Lung (tissue), 12 donors: Measurements from ENCODE around the gene KLK3. TPM values are rescaled to one million over a fixed set of nuclear protein-coding genes. Genes with fewer than 3 reads are reported as not detected.

ENCODE experiments used
- ATAC-seq: fragments of 200-7000 bp; cut with Tn5 transposase; one replicate; pipeline ENCODE4 v1.9.1; 2020; ENCODE audit warnings: moderate number of reproducible peaks; ENCODE audit not compliant: insufficient read depth, low FRiP score
- DNase-seq, 3 donors: peaks; one replicate each; pipeline ENCODE4 v3.0.0-alpha.2; 2013 to 2017
- H3K27ac ChIP-seq, 2 donors: one replicate each; pipeline ENCODE4 v1.5.1; 2013; ENCODE audit warnings: mild to moderate bottlenecking in 2 of 2, moderate library complexity in 2 of 2, control low read depth in 1 of 2, inconsistent platforms in 1 of 2, low read depth in 1 of 2, low read length in 1 of 2
- H3K27me3 ChIP-seq, 3 donors: one replicate each; pipeline ENCODE4 v1.5.1; 2013; ENCODE audit warnings: low read length in 2 of 3; ENCODE audit not compliant: control insufficient read depth in 3 of 3, insufficient read depth in 3 of 3
- H3K36me3 ChIP-seq, 4 donors: one replicate each; pipeline ENCODE4 v1.5.1; 2013; ENCODE audit warnings: low read length in 4 of 4, mild to moderate bottlenecking in 1 of 4, moderate library complexity in 1 of 4; ENCODE audit not compliant: control insufficient read depth in 4 of 4, insufficient read depth in 4 of 4
- H3K4me1 ChIP-seq, 5 donors: one replicate each; pipeline ENCODE4 v1.5.1; 2013; ENCODE audit warnings: low read length in 5 of 5, mild to moderate bottlenecking in 2 of 5, moderate library complexity in 1 of 5; ENCODE audit not compliant: control insufficient read depth in 5 of 5, insufficient read depth in 5 of 5
- H3K4me3 ChIP-seq: one replicate; pipeline ENCODE4 v1.5.1; 2013; ENCODE audit warnings: mild to moderate bottlenecking, control low read depth, moderate library complexity
- H3K9ac ChIP-seq, 2 donors: one replicate each; pipeline ENCODE4 v1.5.1; 2013; ENCODE audit warnings: low read length in 2 of 2, control low read depth in 1 of 2; ENCODE audit not compliant: insufficient read depth in 1 of 2
- H3K9me3 ChIP-seq, 4 donors: one replicate each; pipeline ENCODE4 v1.5.1; 2013; ENCODE audit warnings: low read length in 3 of 4, mild to moderate bottlenecking in 1 of 4, moderate library complexity in 1 of 4; ENCODE audit not compliant: control insufficient read depth in 4 of 4, insufficient read depth in 3 of 4
- WGBS, 2 donors: extraction: QIAGEN DNeasy Blood & Tissue Kit; methylation state at CpG; one replicate each; pipeline ENCODE4 v1.1.7; 2013; 5-methylcytosine and 5-hydroxymethylcytosine counted together
- polyA plus RNA-seq, 2 donors: library from polyadenylated mRNA; stranded (reverse); fragments of 200-250 nt; gene quantifications; one replicate each; pipeline ENCODE4 v1.2.1, GENCODE V29; 2013
- total RNA-seq, 2 donors: library from RNA; depleted of rRNA in 1 of 2; stranded (reverse); fragments of >200 nt in 1 of 2; gene quantifications; one replicate each; pipeline ENCODE4 v1.2.1, GENCODE V29; 2014 to 2021
- TF ChIP-seq, protein P1 (sequence below): IDR thresholded peaks from 2 replicates; pipeline ENCODE4 v1.5.1; 2012; ENCODE audit warnings: mild to moderate bottlenecking; ENCODE audit errors: control extremely low read depth, extremely low read depth
- donor health status: control.
- donor health status: control.
- donor health status: Bipolar disorder and iron deficiency.
- donor health status: healthy.
- donor health status: DM: yes; HTN: yes; CAD: no.

Gene KLK3
- total and polyA plus RNA-seq, 4 donors, result not detected

DNA sequence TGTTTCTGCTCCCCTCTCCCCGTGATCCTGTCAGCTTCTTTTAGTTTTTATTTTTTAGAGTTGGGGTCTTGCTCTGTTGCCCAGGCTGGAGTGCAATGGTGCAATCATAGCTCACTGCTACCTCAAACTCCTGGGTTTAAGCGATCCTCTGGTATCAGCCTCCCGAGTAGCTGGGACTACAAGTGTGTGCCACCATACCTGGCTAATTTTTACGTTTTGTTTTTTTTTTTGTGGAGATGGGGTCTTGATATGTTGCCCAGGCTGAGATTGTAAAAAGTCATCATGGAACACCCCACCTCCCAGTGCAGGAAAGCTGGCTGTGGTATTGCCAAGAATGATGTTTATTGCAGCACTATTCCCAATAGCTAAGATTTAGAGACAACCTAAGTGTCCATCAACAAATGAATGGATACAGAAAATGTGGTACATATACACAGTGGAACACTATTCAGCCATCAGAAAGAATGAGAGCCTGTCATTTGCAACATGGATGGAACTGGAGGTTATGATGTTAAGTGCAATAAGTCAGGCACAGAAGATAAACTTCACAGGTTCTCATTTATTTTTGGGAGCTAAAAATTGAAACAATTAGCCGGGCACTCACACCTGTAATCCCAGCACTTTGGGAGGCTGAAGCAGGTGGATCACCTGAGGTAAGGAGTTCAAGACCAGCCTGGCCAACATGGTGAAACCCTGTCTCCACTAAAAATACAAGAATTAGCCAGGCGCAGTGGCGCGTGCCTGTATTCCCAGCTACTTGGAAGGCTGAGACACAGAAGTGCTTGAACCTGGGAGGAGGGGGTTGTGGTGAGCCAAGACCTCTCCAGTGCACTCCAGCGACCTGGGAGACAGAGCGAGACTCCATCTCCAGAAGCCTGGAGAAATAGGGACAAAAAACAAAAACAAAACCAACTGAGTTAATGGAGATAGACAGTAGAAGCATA lies 14.7 kb upstream of the KLK3 start:
- peaks cover 0 to 5% (median 4%) of the 10 kb centered on the region in 3 donors for H3K27me3 ChIP-seq
- no peak overlapping the region for H3K4me3 ChIP-seq
- H3K4me1 ChIP-seq, result peaks cover 0 to 7% (median 3%) of the 10 kb centered on the region in 5 donors
- H3K9ac ChIP-seq, result no peak overlapping the region
- DNase-seq (no peak), ATAC-seq (no peak)
- H3K36me3 ChIP-seq, result no peaks in the 10 kb centered on the region
- TF ChIP-seq, protein P1, sequence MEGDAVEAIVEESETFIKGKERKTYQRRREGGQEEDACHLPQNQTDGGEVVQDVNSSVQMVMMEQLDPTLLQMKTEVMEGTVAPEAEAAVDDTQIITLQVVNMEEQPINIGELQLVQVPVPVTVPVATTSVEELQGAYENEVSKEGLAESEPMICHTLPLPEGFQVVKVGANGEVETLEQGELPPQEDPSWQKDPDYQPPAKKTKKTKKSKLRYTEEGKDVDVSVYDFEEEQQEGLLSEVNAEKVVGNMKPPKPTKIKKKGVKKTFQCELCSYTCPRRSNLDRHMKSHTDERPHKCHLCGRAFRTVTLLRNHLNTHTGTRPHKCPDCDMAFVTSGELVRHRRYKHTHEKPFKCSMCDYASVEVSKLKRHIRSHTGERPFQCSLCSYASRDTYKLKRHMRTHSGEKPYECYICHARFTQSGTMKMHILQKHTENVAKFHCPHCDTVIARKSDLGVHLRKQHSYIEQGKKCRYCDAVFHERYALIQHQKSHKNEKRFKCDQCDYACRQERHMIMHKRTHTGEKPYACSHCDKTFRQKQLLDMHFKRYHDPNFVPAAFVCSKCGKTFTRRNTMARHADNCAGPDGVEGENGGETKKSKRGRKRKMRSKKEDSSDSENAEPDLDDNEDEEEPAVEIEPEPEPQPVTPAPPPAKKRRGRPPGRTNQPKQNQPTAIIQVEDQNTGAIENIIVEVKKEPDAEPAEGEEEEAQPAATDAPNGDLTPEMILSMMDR, result no peak
- H3K27ac ChIP-seq, result no peak overlapping the region
- peaks cover 0 to 15% (median 4%) of the 10 kb centered on the region in 4 donors for H3K9me3 ChIP-seq
- WGBS, 2 donors, result 67 to 79% methylated on average over 10 of the region's 10 CpGs

DNA sequence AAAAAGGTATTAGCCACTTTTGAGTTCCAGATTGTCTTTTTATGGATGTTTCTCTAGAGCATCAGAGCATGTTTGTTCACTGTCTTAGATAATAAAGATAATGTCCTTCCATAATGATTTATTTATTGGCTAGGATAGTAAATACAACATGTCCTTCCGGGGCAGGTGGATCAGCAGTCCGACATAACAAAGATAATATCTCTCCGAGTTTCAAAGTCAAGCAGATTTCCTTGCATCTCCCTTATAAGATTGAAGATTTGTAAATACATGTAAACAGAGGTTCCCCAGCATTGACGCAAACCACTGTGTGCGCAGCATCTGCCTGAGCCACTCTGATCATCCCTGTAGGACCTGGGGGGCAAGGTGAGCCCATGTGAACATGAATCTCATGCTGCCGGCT lies 12.6 kb upstream of the KLK3 start:
- WGBS, 2 donors, result 78 to 88% methylated on average over 6 of the region's 6 CpGs
- H3K4me1 ChIP-seq, result no peaks in the 10 kb centered on the region
- no peak for DNase-seq
- no peaks in the 10 kb centered on the region for H3K27me3 ChIP-seq
- H3K4me3 ChIP-seq, result no peak overlapping the region
- H3K27ac ChIP-seq, result no peak overlapping the region
- H3K9ac ChIP-seq, result no peak overlapping the region
- TF ChIP-seq, protein P1, result no peak
- H3K9me3 ChIP-seq, result peaks cover 0 to 15% (median 4%) of the 10 kb centered on the region in 4 donors
- H3K36me3 ChIP-seq, result no peaks in the 10 kb centered on the region
- no peak for ATAC-seq

GRCh38 chr19:50843205-50843604 lies 11.5 kb upstream of the KLK3 start:
- DNase-seq (no peak), ATAC-seq (no peak)
- H3K27me3 ChIP-seq, result no peaks in the 10 kb centered on the region
- H3K9ac ChIP-seq, result no peak overlapping the region
- peaks cover 0 to 15% (median 4%) of the 10 kb centered on the region in 4 donors for H3K9me3 ChIP-seq
- no peak overlapping the region for H3K27ac ChIP-seq
- no peaks in the 10 kb centered on the region for H3K36me3 ChIP-seq
- TF ChIP-seq, protein P1, result no peak
- 93 to 95% methylated on average over 2 of the region's 2 CpGs for WGBS, 2 donors
- no peak overlapping the region for H3K4me3 ChIP-seq
- H3K4me1 ChIP-seq, result no peaks in the 10 kb centered on the region
